Measurements from ENCODE around the gene ST3GAL2. TPM values are rescaled to one million over a fixed set of nuclear protein-coding genes. Genes with fewer than 3 reads are reported as not detected.

Gene ST3GAL2
- total and polyA plus RNA-seq, 9 donors, result 19.3 to 36.5 (median 28.7) TPM

- H3K4me1 ChIP-seq (ENCODE audit: control insufficient read depth, insufficient read depth, low read length), result peaks cover 8% of the 10 kb centered on the region
- peaks cover 34% of the 10 kb centered on the region for H3K36me3 ChIP-seq (ENCODE audit: control insufficient read depth, insufficient read depth, low read length)
- no peak overlapping the region for H3K4me3 ChIP-seq (ENCODE audit: low read length)
- H3K27ac ChIP-seq (ENCODE audit: low read length), result no peak overlapping the region
- 95% methylated on average over 7 of the region's 8 CpGs for WGBS (ENCODE audit: insufficient coverage)
- no peaks in the 10 kb centered on the region for H3K27me3 ChIP-seq (ENCODE audit: control insufficient read depth, insufficient read depth, low read length)
- DNase-seq, result no peak
- no peaks in the 10 kb centered on the region for H3K9me3 ChIP-seq (replicated peaks; ENCODE audit: control insufficient read depth, low read depth, low read length)
Measured at GRCh38 chr16:70467608-70468007, 28.7 kb upstream of the ST3GAL2 start.

- no peaks in the 10 kb centered on the region for H3K27me3 ChIP-seq (ENCODE audit: control insufficient read depth, insufficient read depth, low read length)
- H3K36me3 ChIP-seq (ENCODE audit: control insufficient read depth, insufficient read depth, low read length), result peaks cover 35% of the 10 kb centered on the region
- WGBS (ENCODE audit: insufficient coverage), result 87% methylated on average over 11 of the region's 11 CpGs
- no peaks in the 10 kb centered on the region for H3K9me3 ChIP-seq (replicated peaks; ENCODE audit: control insufficient read depth, low read depth, low read length)
- H3K4me1 ChIP-seq (ENCODE audit: control insufficient read depth, insufficient read depth, low read length), result peaks cover 8% of the 10 kb centered on the region
- no peak overlapping the region for H3K4me3 ChIP-seq (ENCODE audit: low read length)
- no peak overlapping the region for H3K27ac ChIP-seq (ENCODE audit: low read length)
- no peak for DNase-seq
Measured at GRCh38 chr16:70467113-70467512, 28.2 kb upstream of the ST3GAL2 start.

- Histone ChIP-seq H3K27ac (ENCODE audit: low read length) (no peak overlapping the region), H3K27me3 (ENCODE audit: control insufficient read depth, insufficient read depth, low read length) (no peaks in the 10 kb centered on the region), H3K9me3 (replicated peaks; ENCODE audit: control insufficient read depth, low read depth, low read length) (no peaks in the 10 kb centered on the region), H3K4me3 (ENCODE audit: low read length) (no peak overlapping the region), H3K4me1 (ENCODE audit: control insufficient read depth, insufficient read depth, low read length) (peaks cover 8% of the 10 kb centered on the region), H3K36me3 (ENCODE audit: control insufficient read depth, insufficient read depth, low read length) (peaks cover 34% of the 10 kb centered on the region)
- 68% methylated on average over 7 of the region's 7 CpGs for WGBS (ENCODE audit: insufficient coverage)
- DNase-seq, result no peak
Measured at GRCh38 chr16:70466805-70467076, 27.8 kb upstream of the ST3GAL2 start.

GRCh38 chr16:70465999-70466804, 27.3 kb upstream of the ST3GAL2 start:
- no peak for DNase-seq
- 86% methylated on average over 10 of the region's 13 CpGs for WGBS (ENCODE audit: insufficient coverage)
- Histone ChIP-seq H3K27ac (ENCODE audit: low read length) (no peak overlapping the region), H3K9me3 (replicated peaks; ENCODE audit: control insufficient read depth, low read depth, low read length) (no peaks in the 10 kb centered on the region), H3K4me3 (ENCODE audit: low read length) (no peak overlapping the region), H3K4me1 (ENCODE audit: control insufficient read depth, insufficient read depth, low read length) (peaks cover 10% of the 10 kb centered on the region), H3K36me3 (ENCODE audit: control insufficient read depth, insufficient read depth, low read length) (peaks cover 34% of the 10 kb centered on the region), H3K27me3 (ENCODE audit: control insufficient read depth, insufficient read depth, low read length) (no peaks in the 10 kb centered on the region)

GRCh38 chr16:70463235-70463634, 24.3 kb upstream of the ST3GAL2 start:
- Histone ChIP-seq H3K36me3 (ENCODE audit: control insufficient read depth, insufficient read depth, low read length) (peaks cover 29% of the 10 kb centered on the region), H3K4me3 (ENCODE audit: low read length) (no peak overlapping the region), H3K27me3 (ENCODE audit: control insufficient read depth, insufficient read depth, low read length) (no peaks in the 10 kb centered on the region), H3K27ac (ENCODE audit: low read length) (no peak overlapping the region), H3K9me3 (replicated peaks; ENCODE audit: control insufficient read depth, low read depth, low read length) (no peaks in the 10 kb centered on the region), H3K4me1 (ENCODE audit: control insufficient read depth, insufficient read depth, low read length) (peaks cover 10% of the 10 kb centered on the region)
- DNase-seq, result no peak
- WGBS (ENCODE audit: insufficient coverage), result 100% methylated on average over 1 of the region's 2 CpGs

GRCh38 chr16:70460737-70461261, 21.9 kb upstream of the ST3GAL2 start:
- Histone ChIP-seq H3K36me3 (ENCODE audit: control insufficient read depth, insufficient read depth, low read length) (peaks cover 20% of the 10 kb centered on the region), H3K27ac (ENCODE audit: low read length) (no peak overlapping the region)
- 34% methylated on average over 8 of the region's 8 CpGs for WGBS (ENCODE audit: insufficient coverage)

DNA sequence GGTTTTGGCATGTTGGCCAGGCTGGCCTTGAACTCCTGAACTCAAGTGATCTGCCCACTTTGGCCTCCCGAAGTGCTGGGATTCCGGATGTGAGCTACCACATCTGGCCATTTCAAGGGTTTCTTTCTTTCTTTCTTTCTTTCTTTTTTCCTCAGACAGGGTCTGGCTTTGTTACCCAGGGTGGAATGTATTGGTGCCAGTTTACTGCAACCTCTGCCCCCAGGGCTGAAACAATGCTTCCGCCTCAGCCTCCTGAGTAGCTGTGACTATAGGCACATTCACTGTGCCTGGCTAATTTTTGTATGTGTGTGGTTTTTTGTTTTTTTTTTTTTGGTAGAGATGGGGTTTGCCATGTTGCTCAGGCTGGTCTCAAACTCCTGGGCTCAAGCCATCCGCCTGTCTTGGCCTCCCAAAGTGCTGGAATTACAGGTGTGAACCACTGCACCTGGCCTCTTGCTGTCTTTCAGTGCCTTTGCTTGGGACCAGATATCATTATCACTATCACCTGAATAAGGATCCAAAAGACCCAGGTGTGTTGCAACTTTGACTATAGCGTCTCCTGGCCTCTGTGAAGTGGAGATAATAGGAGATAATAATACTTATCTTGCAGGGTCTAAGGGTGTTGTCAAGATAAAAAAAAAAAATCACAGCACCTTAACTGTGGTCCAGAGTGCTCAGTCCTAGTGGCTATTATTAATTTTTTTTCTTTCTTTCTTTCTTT, 18.7 kb upstream of the ST3GAL2 start:
- H3K27ac ChIP-seq (ENCODE audit: low read length), result no peak overlapping the region
- peaks cover 3% of the 10 kb centered on the region for H3K36me3 ChIP-seq (ENCODE audit: control insufficient read depth, insufficient read depth, low read length)
- no peak overlapping the region for H3K4me3 ChIP-seq (ENCODE audit: low read length)
- peaks cover 9% of the 10 kb centered on the region for H3K4me1 ChIP-seq (ENCODE audit: control insufficient read depth, insufficient read depth, low read length)
- WGBS (ENCODE audit: insufficient coverage), result 90% methylated on average over 3 of the region's 5 CpGs
- H3K27me3 ChIP-seq (ENCODE audit: control insufficient read depth, insufficient read depth, low read length), result no peaks in the 10 kb centered on the region
- H3K9me3 ChIP-seq (replicated peaks; ENCODE audit: control insufficient read depth, low read depth, low read length), result no peaks in the 10 kb centered on the region
- DNase-seq, result no peak

More at GRCh38 chr16:70460737-70461261, 21.9 kb upstream of the ST3GAL2 start:
- DNase-seq, result no peak
- no peaks in the 10 kb centered on the region for H3K27me3 ChIP-seq (ENCODE audit: control insufficient read depth, insufficient read depth, low read length)
- H3K4me1 ChIP-seq (ENCODE audit: control insufficient read depth, insufficient read depth, low read length), result peaks cover 3% of the 10 kb centered on the region
- no peaks in the 10 kb centered on the region for H3K9me3 ChIP-seq (replicated peaks; ENCODE audit: control insufficient read depth, low read depth, low read length)
- H3K4me3 ChIP-seq (ENCODE audit: low read length), result no peak overlapping the region

DNA sequence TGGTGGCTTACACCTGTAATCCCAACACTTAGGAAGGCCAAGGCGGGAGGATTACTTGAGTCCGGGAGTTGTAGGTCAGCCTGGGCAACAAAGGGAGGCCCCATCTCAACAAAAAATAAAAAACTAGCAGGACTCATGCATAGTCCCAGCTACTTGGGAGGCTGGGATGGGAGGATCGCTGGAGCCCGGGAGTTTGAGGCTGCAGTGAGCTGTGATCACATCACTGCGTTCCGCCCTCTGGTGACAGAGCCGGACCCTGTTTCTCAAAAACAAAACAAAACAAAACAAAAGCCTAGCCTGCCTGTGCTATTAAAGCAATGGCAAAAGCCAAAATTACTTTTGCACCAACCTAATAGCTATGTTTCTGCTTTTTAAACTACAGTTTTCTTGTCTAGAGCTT, 17.0 kb upstream of the ST3GAL2 start:
- Histone ChIP-seq H3K27ac (ENCODE audit: low read length) (no peak overlapping the region), H3K4me1 (ENCODE audit: control insufficient read depth, insufficient read depth, low read length) (peaks cover 6% of the 10 kb centered on the region), H3K36me3 (ENCODE audit: control insufficient read depth, insufficient read depth, low read length) (no peaks in the 10 kb centered on the region), H3K4me3 (ENCODE audit: low read length) (no peak overlapping the region), H3K27me3 (ENCODE audit: control insufficient read depth, insufficient read depth, low read length) (peaks cover 2% of the 10 kb centered on the region), H3K9me3 (replicated peaks; ENCODE audit: control insufficient read depth, low read depth, low read length) (no peaks in the 10 kb centered on the region)
- DNase-seq, result no peak
- WGBS (ENCODE audit: insufficient coverage), result 70% methylated on average over 4 of the region's 7 CpGs

DNA sequence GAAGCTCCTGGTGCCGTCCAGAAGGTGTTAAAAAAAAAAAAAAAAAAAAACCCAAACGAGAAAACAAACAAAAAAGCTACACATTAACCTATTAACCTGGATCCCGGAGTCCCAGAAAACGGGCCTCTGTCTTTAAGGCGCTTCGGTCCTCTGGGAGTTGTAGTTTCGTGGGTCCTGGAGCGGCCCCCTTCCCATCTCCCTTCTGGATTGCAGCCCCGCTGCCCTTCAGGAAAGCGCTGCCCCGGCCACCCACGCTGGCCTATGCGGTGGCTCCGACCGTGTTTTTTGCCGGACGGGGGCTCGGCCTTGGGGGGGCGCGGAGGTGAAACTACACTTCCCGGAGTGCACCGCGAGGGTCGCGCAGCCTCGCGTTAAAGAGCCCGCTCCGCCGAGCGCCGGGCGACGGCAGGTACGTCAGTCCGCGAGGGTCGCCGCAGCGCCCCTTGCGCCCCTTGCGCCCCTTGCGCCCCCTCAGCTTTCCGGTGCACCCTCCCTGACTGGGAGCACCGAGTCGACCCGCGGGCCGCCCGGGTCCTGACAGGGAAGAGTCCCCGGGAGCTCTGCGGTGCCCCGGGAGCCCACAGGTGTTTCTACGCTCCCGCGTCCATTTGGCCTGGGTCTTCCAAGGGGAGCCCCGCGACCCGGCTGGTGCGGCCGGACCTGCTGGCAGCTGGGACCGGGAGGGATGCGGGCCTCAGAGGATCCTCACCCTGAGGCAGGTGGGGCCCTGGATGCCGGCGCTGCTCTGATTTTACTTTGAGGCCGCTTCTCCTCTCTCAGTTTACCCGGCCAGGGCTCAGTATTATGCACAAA, 15.5 kb upstream of the ST3GAL2 start, which contains the start of gene FCSK:
FCSK (plus strand) TSS at position 374 of the 813 bp plus-strand sequence. CDS start 8,596 bp downstream, outside the sequence.
- Histone ChIP-seq H3K27ac (ENCODE audit: low read length) (peak within 1 kb of the TSS; percentile 97), H3K36me3 (ENCODE audit: control insufficient read depth, insufficient read depth, low read length) (no peaks in the 10 kb centered on the region), H3K4me3 (ENCODE audit: low read length) (peak within 1 kb of the TSS; percentile 95), H3K27me3 (ENCODE audit: control insufficient read depth, insufficient read depth, low read length) (peaks cover 6% of the 10 kb centered on the region), H3K4me1 (ENCODE audit: control insufficient read depth, insufficient read depth, low read length) (peaks cover 6% of the 10 kb centered on the region), H3K9me3 (replicated peaks; ENCODE audit: control insufficient read depth, low read depth, low read length) (no peaks in the 10 kb centered on the region)
- under 1% methylated on average over 62 of the region's 67 CpGs for WGBS (ENCODE audit: insufficient coverage)
- DNase-seq, result peak; percentile 85

DNA sequence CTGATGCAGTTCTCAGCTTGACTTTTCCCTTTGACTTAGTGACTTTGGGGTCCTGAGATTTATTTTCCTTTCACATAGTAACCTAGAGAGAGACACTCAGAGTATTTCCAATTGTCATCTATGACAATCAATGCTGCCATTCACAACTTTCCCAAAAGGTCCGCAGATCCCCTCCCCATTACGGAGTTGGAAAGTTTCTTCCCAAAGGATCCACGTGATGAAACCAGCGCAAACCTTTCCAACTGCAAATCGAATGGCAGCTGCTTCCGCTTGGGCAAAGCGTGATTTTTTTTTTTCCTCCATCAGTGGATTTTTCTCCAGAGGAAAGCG, 15.0 kb upstream of the ST3GAL2 start:
- H3K9me3 ChIP-seq (replicated peaks; ENCODE audit: control insufficient read depth, low read depth, low read length), result no peaks in the 10 kb centered on the region
- H3K27ac ChIP-seq (ENCODE audit: low read length), result peak overlapping the region; percentile 97
- peaks cover 6% of the 10 kb centered on the region for H3K4me1 ChIP-seq (ENCODE audit: control insufficient read depth, insufficient read depth, low read length)
- 0% methylated on average over 3 of the region's 8 CpGs for WGBS (ENCODE audit: insufficient coverage)
- peaks cover 8% of the 10 kb centered on the region for H3K27me3 ChIP-seq (ENCODE audit: control insufficient read depth, insufficient read depth, low read length)
- no peaks in the 10 kb centered on the region for H3K36me3 ChIP-seq (ENCODE audit: control insufficient read depth, insufficient read depth, low read length)
- H3K4me3 ChIP-seq (ENCODE audit: low read length), result peak overlapping the region; percentile 95
- DNase-seq, result no peak
